ENCODE measurements around the gene RAB11FIP3. TPM values are rescaled to one million over a fixed set of nuclear protein-coding genes. Genes with fewer than 3 reads are reported as not detected.

The RAB11FIP3 gene
- total and polyA plus RNA-seq, 10 of the 15 experiments (the other 5 are each of a cell fraction or from before 2014, with no cell fraction given) = 1.2 to 27.3 (median 7.7) TPM

- no peak for TF ChIP-seq IRF5 (IDR thresholded peaks at IDR 0.05; ENCODE audit: borderline replicate concordance)
- TF ChIP-seq ATF2 (IDR thresholded peaks at IDR 0.05; ENCODE audit: low read length) = no peak
- no peak for TF ChIP-seq EED (IDR thresholded peaks at IDR 0.05; ENCODE audit: low read depth)
- TF ChIP-seq NR2F1 (conservative IDR thresholded peaks at IDR 0.05) = no peak
- no peak for TF ChIP-seq TBL1XR1 (IDR thresholded peaks at IDR 0.05; ENCODE audit: low read depth, low read length)
- TF ChIP-seq MAX (IDR thresholded peaks at IDR 0.05; ENCODE audit: low read depth, low read length) = no peak
- no peak for TF ChIP-seq CEBPB (IDR thresholded peaks at IDR 0.05; ENCODE audit: borderline replicate concordance in 1 of 2, low read depth in 2 of 2, low read length in 2 of 2)
- no peak for TF ChIP-seq KLF5 (IDR thresholded peaks at IDR 0.05; ENCODE audit: partially characterized antibody)
Measured at GRCh38 chr16:518858-519257, 93.4 kb downstream of the RAB11FIP3 start (continued).

- no peaks in the 10 kb centered on the region for H4K20me1 ChIP-seq (ENCODE audit: control insufficient read depth, insufficient read depth)
- DNase-seq (ENCODE audit: low read depth, low spot score) (no peak), FAIRE-seq (no peak), ATAC-seq (no peak)
- H3K27ac ChIP-seq (ENCODE audit: control insufficient read depth, insufficient read depth) = no peak overlapping the region
- in situ Hi-C loops (cut with MboI) = no loop called here
- no peaks in the 10 kb centered on the region for H3K9me3 ChIP-seq (replicated peaks; ENCODE audit: control insufficient read depth, insufficient read depth, low read length)
- H3K4me3 ChIP-seq = no peak overlapping the region
- no peaks in the 10 kb centered on the region for H3K27me3 ChIP-seq (replicated peaks in 1 of 2; ENCODE audit: control insufficient read depth in 2 of 2, insufficient read depth in 2 of 2, low read length in 1 of 2)
- H3K4me1 ChIP-seq (ENCODE audit: control insufficient read depth, insufficient read depth, low read length) = peaks cover 4% of the 10 kb centered on the region
- SMC1A ChIA-PET (ENCODE audit: uncharacterized antibody, unreplicated experiment) = no interaction called here
- RAD21 ChIA-PET (ENCODE audit: unreplicated experiment) = no interaction called here
- no peak overlapping the region for H3K4me2 ChIP-seq (ENCODE audit: control insufficient read depth, insufficient read depth)
- H2AFZ ChIP-seq (ENCODE audit: control insufficient read depth, low read depth, low read length) = no peak overlapping the region
- no TSS peak for BruUV-seq (replicated peaks)
- peaks cover 0 to 2% of the 10 kb centered on the region in 2 experiments; a peak in 3 of 4 replicates for H3K36me3 ChIP-seq (ENCODE audit: control insufficient read depth in 2 of 2, insufficient read depth in 2 of 2, low read length in 1 of 2)
- H3K79me2 ChIP-seq (ENCODE audit: control insufficient read depth, insufficient read depth, low read length) = peaks cover 1% of the 10 kb centered on the region; the same call in 1 of the 2 replicates
- WGBS (ENCODE audit: insufficient coverage, insufficient replicate concordance, low lambda C conversion rate, missing lambda C conversion rate) = 93% methylated on average over 19 of the region's 19 CpGs
- intact Hi-C loops (cut with micrococcal nuclease; ENCODE audit: unreplicated experiment) = no loop called here
- POLR2A ChIA-PET = interaction anchor here (0.9 kb wide), 1 partner anchor 8 kb away, joined by 3 read pairs; the partner anchor contains the start of gene CAPN15
- no peak overlapping the region for H3K9ac ChIP-seq (ENCODE audit: control insufficient read depth, insufficient read depth, low read length)
- CTCF ChIA-PET = no interaction called here
- TF ChIP-seq, protein P1, sequence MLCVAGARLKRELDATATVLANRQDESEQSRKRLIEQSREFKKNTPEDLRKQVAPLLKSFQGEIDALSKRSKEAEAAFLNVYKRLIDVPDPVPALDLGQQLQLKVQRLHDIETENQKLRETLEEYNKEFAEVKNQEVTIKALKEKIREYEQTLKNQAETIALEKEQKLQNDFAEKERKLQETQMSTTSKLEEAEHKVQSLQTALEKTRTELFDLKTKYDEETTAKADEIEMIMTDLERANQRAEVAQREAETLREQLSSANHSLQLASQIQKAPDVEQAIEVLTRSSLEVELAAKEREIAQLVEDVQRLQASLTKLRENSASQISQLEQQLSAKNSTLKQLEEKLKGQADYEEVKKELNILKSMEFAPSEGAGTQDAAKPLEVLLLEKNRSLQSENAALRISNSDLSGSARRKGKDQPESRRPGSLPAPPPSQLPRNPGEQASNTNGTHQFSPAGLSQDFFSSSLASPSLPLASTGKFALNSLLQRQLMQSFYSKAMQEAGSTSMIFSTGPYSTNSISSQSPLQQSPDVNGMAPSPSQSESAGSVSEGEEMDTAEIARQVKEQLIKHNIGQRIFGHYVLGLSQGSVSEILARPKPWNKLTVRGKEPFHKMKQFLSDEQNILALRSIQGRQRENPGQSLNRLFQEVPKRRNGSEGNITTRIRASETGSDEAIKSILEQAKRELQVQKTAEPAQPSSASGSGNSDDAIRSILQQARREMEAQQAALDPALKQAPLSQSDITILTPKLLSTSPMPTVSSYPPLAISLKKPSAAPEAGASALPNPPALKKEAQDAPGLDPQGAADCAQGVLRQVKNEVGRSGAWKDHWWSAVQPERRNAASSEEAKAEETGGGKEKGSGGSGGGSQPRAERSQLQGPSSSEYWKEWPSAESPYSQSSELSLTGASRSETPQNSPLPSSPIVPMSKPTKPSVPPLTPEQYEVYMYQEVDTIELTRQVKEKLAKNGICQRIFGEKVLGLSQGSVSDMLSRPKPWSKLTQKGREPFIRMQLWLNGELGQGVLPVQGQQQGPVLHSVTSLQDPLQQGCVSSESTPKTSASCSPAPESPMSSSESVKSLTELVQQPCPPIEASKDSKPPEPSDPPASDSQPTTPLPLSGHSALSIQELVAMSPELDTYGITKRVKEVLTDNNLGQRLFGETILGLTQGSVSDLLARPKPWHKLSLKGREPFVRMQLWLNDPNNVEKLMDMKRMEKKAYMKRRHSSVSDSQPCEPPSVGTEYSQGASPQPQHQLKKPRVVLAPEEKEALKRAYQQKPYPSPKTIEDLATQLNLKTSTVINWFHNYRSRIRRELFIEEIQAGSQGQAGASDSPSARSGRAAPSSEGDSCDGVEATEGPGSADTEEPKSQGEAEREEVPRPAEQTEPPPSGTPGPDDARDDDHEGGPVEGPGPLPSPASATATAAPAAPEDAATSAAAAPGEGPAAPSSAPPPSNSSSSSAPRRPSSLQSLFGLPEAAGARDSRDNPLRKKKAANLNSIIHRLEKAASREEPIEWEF (IDR thresholded peaks at IDR 0.05; ENCODE audit: insufficient replicate concordance, low read depth, low read length) = no peak
- TF ChIP-seq RELB (IDR thresholded peaks at IDR 0.05; ENCODE audit: low read depth) (no peak), FOS (IDR thresholded peaks at IDR 0.05; ENCODE audit: borderline replicate concordance, extremely low read depth, insufficient read length) (no peak), NFYA (IDR thresholded peaks at IDR 0.05; ENCODE audit: borderline replicate concordance, low read depth, low read length) (no peak), HDAC2 (IDR thresholded peaks at IDR 0.05) (no peak)
Measured at GRCh38 chr16:519425-519824, 94.0 kb downstream of the RAB11FIP3 start.
